BLaER1 treated with 17β-estradiol and CSF1 and Interleukin-3, amounts not matched to agents 10 nM and 100 nM (cell line): ENCODE measurements around the gene REV3L.
A peak's percentile ranks its signal among the peaks of the same experiment; 100 is the strongest.

ENCODE experiments used
- H3K27ac ChIP-seq, 11 experiments: shearing (Covaris generic); formaldehyde crosslinking; 2 replicates each; pipeline ENCODE4 v1.8.1; 2022
- H3K27me3 ChIP-seq, 11 experiments: shearing (Covaris generic); formaldehyde crosslinking; 2 replicates each; pipeline ENCODE4 v1.8.1; 2022
- H3K36me3 ChIP-seq, 11 experiments: shearing (Covaris generic); formaldehyde crosslinking; 2 replicates each; pipeline ENCODE4 v1.8.1; 2022
- H3K4me1 ChIP-seq, 10 experiments: shearing (Covaris generic); formaldehyde crosslinking; 2 replicates each; pipeline ENCODE4 v1.8.1; 2022
- H3K4me2 ChIP-seq, 11 experiments: shearing (Covaris generic); formaldehyde crosslinking; 2 replicates each; pipeline ENCODE4 v1.8.1; 2022
- H3K4me3 ChIP-seq, 10 experiments: shearing (Covaris generic); formaldehyde crosslinking; 2 replicates each; pipeline ENCODE4 v1.8.1; 2022
- H3K9ac ChIP-seq, 11 experiments: shearing (Covaris generic); formaldehyde crosslinking; 2 replicates each; pipeline ENCODE4 v1.8.1; 2022
- H3K9me3 ChIP-seq, 11 experiments: shearing (Covaris generic); formaldehyde crosslinking; replicated peaks in 1 of 11; 2 replicates each; pipeline ENCODE4 v1.8.1; 2022
- H4K20me1 ChIP-seq, 11 experiments: shearing (Covaris generic); formaldehyde crosslinking; 2 replicates each; pipeline ENCODE4 v1.8.1; 2022
- Cebpa-rat ChIP-seq, 11 experiments: shearing (Covaris generic); IDR thresholded peaks; 2 replicates each; pipeline ENCODE4 v1.8.1; 2022

Gene REV3L

DNA sequence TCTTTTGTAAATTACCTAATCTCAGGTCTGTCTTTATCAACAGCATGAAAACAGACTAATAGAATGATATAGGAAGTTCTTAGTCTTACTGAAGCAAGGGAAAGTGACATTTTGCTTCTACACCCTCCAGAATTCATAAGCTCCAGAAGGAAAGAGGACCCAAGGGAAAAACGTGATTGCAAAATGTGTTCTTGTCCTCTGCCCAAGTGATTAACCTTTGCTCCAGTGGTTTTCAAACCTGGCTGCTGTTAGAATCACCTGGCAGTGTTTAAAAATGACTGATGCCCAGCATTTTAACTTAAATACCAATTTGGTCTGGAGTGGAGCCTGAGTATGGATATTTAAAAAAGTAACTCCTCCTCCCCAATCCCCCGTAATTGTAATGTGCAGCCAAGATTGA lies 204.3 kb downstream of the REV3L start:
- Histone ChIP-seq H3K36me3 (peaks cover 70 to 99% (median 93%) of the 10 kb centered on the region in 11 experiments), H4K20me1 (no peaks in the 10 kb centered on the region), H3K9me3 (peaks cover 44 to 75% (median 61%) of the 10 kb centered on the region in 11 experiments), H3K4me1 (peaks cover 0 to 20% (median 4%) of the 10 kb centered on the region in 10 experiments; a peak in 14 of 20 replicates), H3K27me3 (no peaks in the 10 kb centered on the region), H3K27ac (no peak overlapping the region), H3K9ac (no peak overlapping the region), H3K4me3 (no peak overlapping the region), H3K4me2 (no peak overlapping the region)
- no peak for TF ChIP-seq Cebpa-rat (IDR thresholded peaks at IDR 0.05)

DNA sequence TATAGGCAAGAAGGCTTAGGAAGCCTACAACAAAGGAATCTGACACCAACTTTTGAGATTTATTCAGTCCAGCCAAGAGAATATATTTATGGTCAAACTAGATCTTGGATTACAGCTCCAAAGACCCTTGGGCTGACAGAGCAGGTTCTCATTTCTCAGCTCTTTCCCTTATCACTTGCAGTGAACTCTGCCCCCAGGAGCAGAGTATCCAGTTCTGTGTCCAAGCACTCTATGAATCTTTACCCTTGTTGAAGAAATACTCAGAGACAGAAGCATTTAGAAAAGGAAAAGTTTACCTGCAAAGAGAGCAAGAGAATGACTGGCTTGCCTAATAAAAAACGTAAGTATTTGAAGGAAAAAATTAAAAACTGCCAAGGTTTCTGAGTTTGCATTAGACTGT lies 205.2 kb downstream of the REV3L start:
- no peak overlapping the region for H3K27ac ChIP-seq
- H3K9me3 ChIP-seq: peaks cover 53 to 75% (median 69%) of the 10 kb centered on the region in 11 experiments
- no peaks in the 10 kb centered on the region for H4K20me1 ChIP-seq
- no peak overlapping the region for H3K4me3 ChIP-seq
- peaks cover 0 to 11% (median 0%) of the 10 kb centered on the region in 10 experiments; a peak in 3 of 20 replicates for H3K4me1 ChIP-seq
- H3K9ac ChIP-seq: no peak overlapping the region
- H3K36me3 ChIP-seq: peaks cover 79 to 100% (median 96%) of the 10 kb centered on the region in 11 experiments
- TF ChIP-seq Cebpa-rat (IDR thresholded peaks at IDR 0.05): no peak
- no peak overlapping the region for H3K4me2 ChIP-seq
- H3K27me3 ChIP-seq: no peaks in the 10 kb centered on the region

DNA sequence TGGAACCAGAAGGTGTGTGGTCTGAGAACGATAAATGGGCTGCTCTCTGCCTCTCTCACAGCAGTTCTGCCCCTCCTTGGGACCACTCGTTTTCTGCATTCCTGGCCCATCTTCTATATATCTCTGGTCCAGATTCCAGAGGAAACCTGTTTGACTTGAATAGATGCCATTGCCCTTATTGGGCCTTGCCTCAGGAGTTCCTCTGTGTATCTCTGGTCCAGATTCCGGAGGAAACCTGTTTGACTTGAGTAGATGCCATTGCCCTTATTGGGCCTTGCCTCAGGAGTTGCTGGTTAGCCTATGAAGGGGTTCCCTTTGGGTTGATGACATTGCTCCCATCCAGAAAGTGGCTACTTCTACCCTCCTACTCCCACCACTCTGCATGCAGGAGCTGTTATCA lies 206.3 kb downstream of the REV3L start:
- no peak overlapping the region for H3K4me2 ChIP-seq
- H3K9ac ChIP-seq: no peak overlapping the region
- H3K27ac ChIP-seq: no peak overlapping the region
- H3K4me3 ChIP-seq: no peak overlapping the region
- no peaks in the 10 kb centered on the region for H4K20me1 ChIP-seq
- peaks cover 60 to 82% (median 77%) of the 10 kb centered on the region in 11 experiments for H3K9me3 ChIP-seq
- TF ChIP-seq Cebpa-rat (IDR thresholded peaks at IDR 0.05): no peak
- H3K36me3 ChIP-seq: peaks cover 87 to 100% (median 96%) of the 10 kb centered on the region in 11 experiments
- no peaks in the 10 kb centered on the region for H3K27me3 ChIP-seq
- H3K4me1 ChIP-seq: no peaks in the 10 kb centered on the region

DNA sequence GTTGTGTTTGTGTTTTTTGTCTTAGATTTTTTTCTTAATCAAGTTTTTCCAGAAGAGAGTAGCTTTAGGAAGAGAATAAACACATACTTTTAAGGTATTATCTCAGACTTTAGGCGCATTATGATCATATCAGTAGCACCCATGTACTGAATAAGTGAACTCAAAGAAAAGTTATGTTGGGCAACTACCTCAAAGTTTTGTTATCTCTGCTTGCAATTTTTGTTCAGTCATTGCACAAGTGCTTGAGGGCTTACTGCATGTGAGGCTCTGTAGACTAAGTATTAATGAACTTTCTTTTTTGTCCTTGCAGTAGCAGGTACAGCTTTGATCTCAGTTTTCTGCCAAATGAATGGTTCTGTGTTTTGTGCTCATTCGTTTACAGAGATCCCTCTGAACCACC lies 206.7 kb downstream of the REV3L start:
- Histone ChIP-seq H3K9me3 (peaks cover 60 to 82% (median 74%) of the 10 kb centered on the region in 11 experiments), H3K36me3 (peaks cover 83 to 97% (median 96%) of the 10 kb centered on the region in 11 experiments), H4K20me1 (no peaks in the 10 kb centered on the region), H3K4me3 (no peak overlapping the region), H3K9ac (no peak overlapping the region), H3K4me2 (no peak overlapping the region), H3K27me3 (no peaks in the 10 kb centered on the region), H3K27ac (no peak overlapping the region), H3K4me1 (no peaks in the 10 kb centered on the region)
- TF ChIP-seq Cebpa-rat (IDR thresholded peaks at IDR 0.05): no peak

DNA sequence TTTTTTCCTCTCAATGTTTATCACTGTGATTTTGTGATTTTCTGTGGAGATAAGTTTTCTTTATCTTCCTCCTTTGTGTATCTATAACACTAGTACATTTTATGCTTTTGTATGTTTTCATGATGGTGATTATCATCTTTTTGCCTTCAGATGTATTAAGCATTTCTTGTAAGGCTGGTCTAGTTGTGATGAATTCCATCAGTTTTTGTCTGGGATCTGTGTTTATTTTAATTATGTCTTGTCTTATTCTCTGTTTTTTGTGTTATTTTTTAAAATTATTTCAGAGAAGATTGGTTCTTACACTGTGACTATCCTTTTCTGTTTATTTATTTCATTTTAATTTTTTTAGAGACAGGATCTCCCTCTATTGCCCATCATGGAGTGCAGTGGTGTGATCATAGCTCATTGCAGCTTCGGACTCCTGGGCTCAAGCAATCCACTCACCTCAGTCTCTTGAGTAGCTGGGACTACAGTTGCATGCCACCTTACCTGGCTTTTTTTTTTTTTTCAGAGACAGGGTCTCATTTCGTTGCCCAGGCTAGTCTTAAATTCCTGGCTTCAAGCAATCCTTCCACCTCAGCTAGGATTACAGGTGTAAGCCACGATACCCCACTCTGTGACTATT lies 208.3 kb downstream of the REV3L start:
- no peaks in the 10 kb centered on the region for H3K27me3 ChIP-seq
- peaks cover 60 to 92% (median 83%) of the 10 kb centered on the region in 11 experiments for H3K9me3 ChIP-seq
- H3K36me3 ChIP-seq: peaks cover 80 to 97% (median 89%) of the 10 kb centered on the region in 11 experiments
- H3K27ac ChIP-seq: no peak overlapping the region
- H4K20me1 ChIP-seq: no peaks in the 10 kb centered on the region
- no peaks in the 10 kb centered on the region for H3K4me1 ChIP-seq
- H3K4me2 ChIP-seq: no peak overlapping the region
- no peak for TF ChIP-seq Cebpa-rat (IDR thresholded peaks at IDR 0.05)
- 0 out of 20 replicates have a peak overlapping the region, but pooled peaks of 1 of the 10 experiments have one; percentile 16 for H3K4me3 ChIP-seq
- H3K9ac ChIP-seq: no peak overlapping the region

DNA sequence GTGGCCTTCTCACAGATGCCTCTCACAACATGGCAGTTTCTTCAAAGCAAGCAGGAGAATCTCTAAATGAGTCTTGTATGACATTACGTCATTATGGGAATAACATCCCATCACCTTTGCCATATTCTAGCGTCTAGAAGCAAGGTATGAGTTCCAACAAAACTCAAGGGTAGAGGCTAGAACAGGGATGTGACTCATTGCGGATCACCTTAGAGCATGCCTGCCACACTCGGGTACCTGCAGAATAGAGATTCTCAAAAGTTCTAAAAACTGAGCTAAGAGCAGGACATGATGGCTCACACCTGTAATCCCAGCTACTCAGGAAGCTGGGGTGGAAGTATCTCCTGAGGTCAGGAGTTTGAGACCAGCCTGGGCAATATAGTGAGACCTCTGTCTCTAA lies 212.9 kb downstream of the REV3L start:
- H3K27me3 ChIP-seq: no peaks in the 10 kb centered on the region
- TF ChIP-seq Cebpa-rat (IDR thresholded peaks at IDR 0.05): no peak
- H3K4me1 ChIP-seq: peaks cover 0 to 19% (median 0%) of the 10 kb centered on the region in 10 experiments; a peak in 5 of 20 replicates
- H3K27ac ChIP-seq: no peak overlapping the region
- H3K4me3 ChIP-seq: no peak overlapping the region
- H3K9ac ChIP-seq: no peak overlapping the region
- H3K9me3 ChIP-seq: peaks cover 30 to 58% (median 47%) of the 10 kb centered on the region in 11 experiments
- H4K20me1 ChIP-seq: peaks cover 0 to 6% (median 0%) of the 10 kb centered on the region in 11 experiments; a peak in 1 of 22 replicates
- no peak overlapping the region for H3K4me2 ChIP-seq
- peaks cover 76 to 97% (median 86%) of the 10 kb centered on the region in 11 experiments for H3K36me3 ChIP-seq

DNA sequence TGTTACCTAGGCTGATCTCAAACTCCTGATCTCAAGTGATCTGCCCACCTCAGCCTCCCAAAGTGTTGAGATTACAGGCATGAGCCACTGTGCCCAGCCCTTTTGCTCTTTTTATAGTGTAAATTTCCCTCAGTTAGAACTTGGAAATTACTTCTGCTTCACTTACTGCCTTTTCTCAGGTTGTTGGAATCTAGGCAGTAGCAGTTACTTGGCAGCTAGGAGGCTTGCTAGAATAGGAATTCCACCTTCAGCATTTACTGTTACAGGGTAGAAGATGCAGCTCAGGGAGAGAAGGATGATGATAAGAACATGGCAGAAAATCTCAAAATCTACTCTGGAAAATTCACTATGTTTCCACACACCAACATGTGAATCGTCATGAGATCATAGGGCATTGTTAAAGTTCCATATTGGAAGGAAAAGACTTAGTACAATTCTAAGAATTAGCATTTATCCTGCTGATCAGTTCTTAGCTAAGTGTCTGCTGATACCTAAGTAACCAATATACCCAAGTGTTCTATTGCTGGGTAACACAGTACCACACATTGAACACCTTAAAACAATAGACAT lies 213.5 kb downstream of the REV3L start:
- Histone ChIP-seq H3K36me3 (peaks cover 75 to 97% (median 86%) of the 10 kb centered on the region in 11 experiments), H3K4me1 (peaks cover 0 to 19% (median 0%) of the 10 kb centered on the region in 10 experiments; a peak in 5 of 20 replicates), H3K4me2 (no peak overlapping the region), H4K20me1 (peaks cover 0 to 6% (median 0%) of the 10 kb centered on the region in 11 experiments; a peak in 1 of 22 replicates), H3K9me3 (peaks cover 23 to 52% (median 41%) of the 10 kb centered on the region in 11 experiments), H3K9ac (no peak overlapping the region), H3K4me3 (no peak overlapping the region), H3K27me3 (no peaks in the 10 kb centered on the region), H3K27ac (no peak overlapping the region)
- TF ChIP-seq Cebpa-rat (IDR thresholded peaks at IDR 0.05): no peak

DNA sequence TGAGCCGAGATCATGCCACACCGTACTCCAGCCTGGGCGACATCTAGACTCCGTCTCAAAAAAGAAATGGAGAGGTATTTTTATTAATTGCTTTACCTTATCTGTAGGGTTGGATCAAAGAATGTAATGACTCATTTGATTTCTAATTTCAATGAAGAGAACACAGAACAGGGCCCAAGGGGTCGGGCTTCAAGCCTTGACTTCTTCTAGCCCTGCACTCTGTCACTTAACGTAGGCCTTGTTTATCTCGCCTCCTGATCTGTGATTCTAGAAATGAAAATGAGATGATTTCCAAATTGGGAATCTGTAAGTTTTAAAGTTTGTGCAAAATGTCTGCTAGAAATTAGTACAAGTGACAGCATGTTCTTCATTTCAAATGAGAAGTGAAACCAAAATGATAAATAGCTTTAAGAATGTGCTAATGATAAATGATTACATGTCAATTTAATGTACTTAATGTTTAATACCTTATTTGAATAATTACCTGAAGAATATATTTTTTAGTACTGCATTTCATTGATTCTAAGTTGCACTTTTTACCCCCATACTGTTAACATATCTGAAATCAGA lies 215.2 kb downstream of the REV3L start:
- Histone ChIP-seq H4K20me1 (peaks cover 0 to 6% (median 0%) of the 10 kb centered on the region in 11 experiments; a peak in 2 of 22 replicates), H3K4me3 (no peak overlapping the region), H3K36me3 (peaks cover 66 to 92% (median 79%) of the 10 kb centered on the region in 11 experiments), H3K27me3 (no peaks in the 10 kb centered on the region), H3K9ac (0 out of 22 replicates have a peak overlapping the region, but pooled peaks of 1 of the 11 experiments have one; percentile 57), H3K4me2 (peak overlapping the region in 2 of 11 experiments; percentile 13 to 40; a peak in 2 of 22 replicates), H3K9me3 (peaks cover 7 to 36% (median 24%) of the 10 kb centered on the region in 11 experiments; a peak in 21 of 22 replicates), H3K27ac (no peak overlapping the region; a peak in 2 of 22 replicates), H3K4me1 (peaks cover 0 to 30% (median 2%) of the 10 kb centered on the region in 10 experiments; a peak in 8 of 20 replicates)
- TF ChIP-seq Cebpa-rat (IDR thresholded peaks at IDR 0.05): no peak

DNA sequence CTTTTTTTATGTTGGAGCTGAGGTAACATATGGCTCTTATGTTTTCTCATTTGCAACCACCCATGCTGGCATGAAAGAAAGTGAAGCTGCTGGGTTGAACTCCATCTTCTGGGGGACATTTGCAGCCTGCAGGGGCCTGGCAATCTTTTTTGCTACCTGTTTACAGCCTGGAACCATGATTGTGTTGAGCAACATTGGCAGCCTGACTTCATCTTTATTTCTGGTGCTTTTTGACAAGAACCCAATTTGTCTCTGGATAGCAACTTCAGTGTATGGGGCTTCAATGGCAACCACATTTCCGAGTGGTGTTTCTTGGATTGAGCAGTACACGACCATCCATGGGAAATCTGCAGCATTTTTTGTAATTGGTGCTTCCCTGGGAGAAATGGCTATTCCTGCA lies 216.7 kb downstream of the REV3L start:
- H3K36me3 ChIP-seq: peaks cover 55 to 84% (median 73%) of the 10 kb centered on the region in 11 experiments
- no peaks in the 10 kb centered on the region for H3K27me3 ChIP-seq
- TF ChIP-seq Cebpa-rat (IDR thresholded peaks at IDR 0.05): no peak
- no peak overlapping the region for H3K4me3 ChIP-seq
- H3K4me2 ChIP-seq: no peak overlapping the region
- no peak overlapping the region for H3K9ac ChIP-seq
- H3K9me3 ChIP-seq: peaks cover 0 to 23% (median 15%) of the 10 kb centered on the region in 11 experiments; a peak in 17 of 22 replicates
- H3K4me1 ChIP-seq: peaks cover 0 to 41% (median 5%) of the 10 kb centered on the region in 10 experiments; a peak in 9 of 20 replicates
- H4K20me1 ChIP-seq: peaks cover 0 to 6% (median 0%) of the 10 kb centered on the region in 11 experiments; a peak in 2 of 22 replicates
- H3K27ac ChIP-seq: no peak overlapping the region
